ENCODE data around the gene HACD3.

GRCh38 chr15:65621638-65622037 lies 91.4 kb downstream of the HACD3 start, which contains the start of gene SLC24A1:
- TF ChIP-seq POLR2A (IDR thresholded peaks at IDR 0.05; ENCODE audit: low read length) (no peak), CTCF (IDR thresholded peaks at IDR 0.05) (no peak), CEBPB (IDR thresholded peaks at IDR 0.05) (no peak), TFCP2L1 (CRISPR knock-in tag; IDR thresholded peaks at IDR 0.05) (no peak), CBX2 (IDR thresholded peaks at IDR 0.05; ENCODE audit: borderline replicate concordance, low read depth) (no peak), MAFK (IDR thresholded peaks at IDR 0.05; ENCODE audit: partially characterized antibody) (no peak), RFX5 (IDR thresholded peaks at IDR 0.05) (no peak), CHD2 (IDR thresholded peaks at IDR 0.05; ENCODE audit: low read length, partially characterized antibody) (no peak), ESRRA (IDR thresholded peaks at IDR 0.05; ENCODE audit: borderline replicate concordance, low read length) (no peak)
